Measurements from ENCODE around the gene OCIAD2.

DNA sequence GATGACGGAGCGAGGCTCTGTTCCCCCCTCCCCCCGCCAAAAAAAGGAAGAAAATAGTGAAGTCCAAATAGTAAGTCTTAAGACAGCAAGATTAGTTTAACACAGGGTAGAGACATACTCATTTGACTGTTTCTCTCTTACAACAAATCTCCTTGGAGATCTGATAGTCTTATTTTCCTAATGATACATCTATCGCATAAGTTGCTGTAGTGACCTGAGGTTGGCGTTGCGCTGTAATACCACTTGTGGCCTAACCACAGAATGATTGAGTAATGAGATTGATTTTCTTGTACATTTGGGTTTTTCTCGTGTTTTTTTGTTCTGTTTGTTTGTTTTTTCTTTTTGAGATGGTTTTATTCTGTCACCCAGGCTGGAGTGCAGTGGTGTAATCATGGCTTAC lies 48.4 kb downstream of the OCIAD2 start:
- TF ChIP-seq, protein P1, sequence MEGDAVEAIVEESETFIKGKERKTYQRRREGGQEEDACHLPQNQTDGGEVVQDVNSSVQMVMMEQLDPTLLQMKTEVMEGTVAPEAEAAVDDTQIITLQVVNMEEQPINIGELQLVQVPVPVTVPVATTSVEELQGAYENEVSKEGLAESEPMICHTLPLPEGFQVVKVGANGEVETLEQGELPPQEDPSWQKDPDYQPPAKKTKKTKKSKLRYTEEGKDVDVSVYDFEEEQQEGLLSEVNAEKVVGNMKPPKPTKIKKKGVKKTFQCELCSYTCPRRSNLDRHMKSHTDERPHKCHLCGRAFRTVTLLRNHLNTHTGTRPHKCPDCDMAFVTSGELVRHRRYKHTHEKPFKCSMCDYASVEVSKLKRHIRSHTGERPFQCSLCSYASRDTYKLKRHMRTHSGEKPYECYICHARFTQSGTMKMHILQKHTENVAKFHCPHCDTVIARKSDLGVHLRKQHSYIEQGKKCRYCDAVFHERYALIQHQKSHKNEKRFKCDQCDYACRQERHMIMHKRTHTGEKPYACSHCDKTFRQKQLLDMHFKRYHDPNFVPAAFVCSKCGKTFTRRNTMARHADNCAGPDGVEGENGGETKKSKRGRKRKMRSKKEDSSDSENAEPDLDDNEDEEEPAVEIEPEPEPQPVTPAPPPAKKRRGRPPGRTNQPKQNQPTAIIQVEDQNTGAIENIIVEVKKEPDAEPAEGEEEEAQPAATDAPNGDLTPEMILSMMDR (IDR thresholded peaks at IDR 0.05), result no peak
- no peak for TF ChIP-seq POLR2A (IDR thresholded peaks at IDR 0.05)
